Cardiac muscle cell (in vitro differentiated cells and primary cell): Measurements from ENCODE around the gene HTR1A. TPM values are rescaled to one million over a fixed set of nuclear protein-coding genes. Genes with fewer than 3 reads are reported as not detected.

Experiments used
- DNase-seq, 2 donors: peaks; one replicate each; pipeline versions ENCODE4 v3.0.0 to v3.0.0-alpha.2; 2010 to 2017; ENCODE audit warnings: low read depth in 1 of 2, low spot score in 1 of 2
- H3K27ac ChIP-seq: fragments of 200-600 bp; sonication (generic); 2 replicates; pipeline ENCODE4 v1.5.1; 2016
- H3K27me3 ChIP-seq: fragments of 200-600 bp; sonication (generic); 2 replicates; pipeline ENCODE4 v1.6.0; 2016; ENCODE audit warnings: control low read depth
- H3K36me3 ChIP-seq: fragments of 200-600 bp; sonication (generic); 2 replicates; pipeline ENCODE4 v1.5.1; 2016; ENCODE audit warnings: control low read depth
- H3K4me1 ChIP-seq: fragments of 200-600 bp; sonication (generic); 2 replicates; pipeline ENCODE4 v1.8.1; 2017; ENCODE audit warnings: low read depth, mild to moderate bottlenecking, mixed run types
- H3K4me3 ChIP-seq: fragments of 200-600 bp; sonication (generic); 2 replicates; pipeline ENCODE4 v1.5.1; 2016; ENCODE audit warnings: mild to moderate bottlenecking
- H3K9me3 ChIP-seq: fragments of 200-600 bp; sonication (generic); 2 replicates; pipeline ENCODE4 v1.5.1; 2017; ENCODE audit warnings: low read depth, mild to moderate bottlenecking, control low read depth
- CTCF ChIP-seq: IDR thresholded peaks from 2 replicates; pipeline ENCODE4 v1.5.1; 2012; ENCODE audit warnings: low read depth, mild to moderate bottlenecking, low read length
- polyA plus RNA-seq: library from polyadenylated mRNA; unstranded; fragments of >200 nt; fragmentation: Nextera tagmentation; extraction: Ambion mirVana; gene quantifications from 2 replicates; pipeline ENCODE4 v1.2.1, GENCODE V29; 2016
- total RNA-seq: library from RNA; depleted of rRNA; stranded (reverse); fragments of >200 nt; gene quantifications from 2 replicates; pipeline ENCODE4 v1.2.3, GENCODE V29; 2016

HTR1A gene
- total and polyA plus RNA-seq, 2 experiments from 2014 or later, result not detected

GRCh38 chr5:63958654-63959053 lies 3.6 kb downstream of the HTR1A start:
- no peaks in the 10 kb centered on the region for H3K36me3 ChIP-seq
- peaks cover 59% of the 10 kb centered on the region for H3K27me3 ChIP-seq
- no peak for DNase-seq
- H3K27ac ChIP-seq, result no peak overlapping the region
- peak overlapping the region; percentile 14 for H3K4me3 ChIP-seq
- H3K9me3 ChIP-seq, result no peaks in the 10 kb centered on the region
- TF ChIP-seq CTCF, result no peak
- no peaks in the 10 kb centered on the region for H3K4me1 ChIP-seq

GRCh38 chr5:63957617-63958016 lies 4.6 kb downstream of the HTR1A start:
- Histone ChIP-seq H3K9me3 (no peaks in the 10 kb centered on the region), H3K27ac (no peak overlapping the region), H3K4me1 (no peaks in the 10 kb centered on the region), H3K4me3 (no peak overlapping the region), H3K27me3 (peaks cover 55% of the 10 kb centered on the region), H3K36me3 (no peaks in the 10 kb centered on the region)
- DNase-seq, result no peak
- no peak for TF ChIP-seq CTCF

- no peak for DNase-seq
- Histone ChIP-seq H3K27ac (no peak overlapping the region), H3K4me1 (no peaks in the 10 kb centered on the region), H3K27me3 (peaks cover 12% of the 10 kb centered on the region), H3K4me3 (no peak overlapping the region), H3K9me3 (no peaks in the 10 kb centered on the region), H3K36me3 (no peaks in the 10 kb centered on the region)
- TF ChIP-seq CTCF, result no peak
Measured at GRCh38 chr5:63953217-63953616, 9.0 kb downstream of the HTR1A start.

GRCh38 chr5:63935103-63935502 lies 27.1 kb downstream of the HTR1A start:
- Histone ChIP-seq H3K4me1 (no peaks in the 10 kb centered on the region), H3K36me3 (no peaks in the 10 kb centered on the region), H3K9me3 (no peaks in the 10 kb centered on the region), H3K27me3 (no peaks in the 10 kb centered on the region), H3K27ac (no peak overlapping the region), H3K4me3 (no peak overlapping the region)
- no peak for TF ChIP-seq CTCF
- no peak for DNase-seq

GRCh38 chr5:63931836-63932235 lies 30.4 kb downstream of the HTR1A start:
- no peaks in the 10 kb centered on the region for H3K27me3 ChIP-seq
- H3K27ac ChIP-seq, result no peak overlapping the region
- no peaks in the 10 kb centered on the region for H3K9me3 ChIP-seq
- H3K36me3 ChIP-seq, result no peaks in the 10 kb centered on the region
- no peak for DNase-seq
- H3K4me3 ChIP-seq, result no peak overlapping the region
- no peak for TF ChIP-seq CTCF
- no peaks in the 10 kb centered on the region for H3K4me1 ChIP-seq

GRCh38 chr5:63928451-63928850 lies 33.8 kb downstream of the HTR1A start:
- DNase-seq, result no peak
- no peaks in the 10 kb centered on the region for H3K9me3 ChIP-seq
- H3K27ac ChIP-seq, result no peak overlapping the region
- H3K27me3 ChIP-seq, result no peaks in the 10 kb centered on the region
- TF ChIP-seq CTCF, result no peak
- H3K36me3 ChIP-seq, result no peaks in the 10 kb centered on the region
- H3K4me1 ChIP-seq, result no peaks in the 10 kb centered on the region
- H3K4me3 ChIP-seq, result no peak overlapping the region
